ENCODE data around the gene PSMB4. TPM values are rescaled to one million over a fixed set of nuclear protein-coding genes. Genes with fewer than 3 reads are reported as not detected.
"Not testable (repeated sequence)": the region's sequence is repeated elsewhere in the genome, so short reads cannot be mapped to it uniquely, and the experiment has no call there.

Gene PSMB4
- total RNA-seq, 2 donors from 2014 or later = 297 to 301 TPM

GRCh38 chr1:151428068-151428467 is 28.7 kb downstream of the PSMB4 start:
- no peaks in the 10 kb centered on the region for H3K27me3 Mint-ChIP-seq (ENCODE audit: low read depth)
- DNase-seq (no peak), ATAC-seq (replicated peaks in 1 of 2) (no peak)
- H3K27ac Mint-ChIP-seq = no peak overlapping the region
- no peaks in the 10 kb centered on the region for H3K9me3 Mint-ChIP-seq
- H3K4me1 Mint-ChIP-seq (ENCODE audit: low read depth) = no peaks in the 10 kb centered on the region
- no peak overlapping the region for H3K4me3 Mint-ChIP-seq
- H3K36me3 Mint-ChIP-seq (ENCODE audit: insufficient read depth in 2 of 2) = peaks cover 7 to 30% of the 10 kb centered on the region in 2 donors

DNA sequence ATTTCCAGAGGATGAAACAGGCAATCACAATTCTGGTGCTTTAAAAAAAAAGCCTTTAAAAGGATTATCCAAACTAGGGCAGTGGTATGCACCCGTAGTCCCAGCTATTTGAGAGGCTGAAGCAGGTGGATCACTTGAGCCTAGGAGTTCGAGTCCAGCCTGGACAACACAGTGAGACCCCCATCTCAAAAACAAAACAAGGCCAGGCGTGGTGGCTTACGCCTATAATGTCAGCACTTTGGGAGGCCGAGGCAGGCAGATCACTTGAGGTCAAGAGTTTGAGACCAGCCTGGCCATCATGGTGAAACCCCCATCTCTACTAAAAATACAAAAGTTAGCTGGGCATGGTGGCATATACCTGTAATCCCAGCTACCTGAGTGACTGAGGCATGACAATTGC is 34.5 kb downstream of the PSMB4 start:
- not testable (repeated sequence) for H3K4me3 Mint-ChIP-seq; H3K27me3 Mint-ChIP-seq (ENCODE audit: low read depth); H3K27ac Mint-ChIP-seq; DNase-seq; H3K9me3 Mint-ChIP-seq; ATAC-seq (replicated peaks in 1 of 2)
- Mint-ChIP-seq H3K36me3 (ENCODE audit: insufficient read depth in 2 of 2) (peaks cover 1 to 14% of the 10 kb centered on the region in 2 donors), H3K4me1 (ENCODE audit: low read depth) (peaks cover 34% of the 10 kb centered on the region)

GRCh38 chr1:151435174-151435573 is 35.8 kb downstream of the PSMB4 start:
- Mint-ChIP-seq H3K4me3 (no peak overlapping the region), H3K27me3 (ENCODE audit: low read depth) (no peaks in the 10 kb centered on the region), H3K9me3 (no peaks in the 10 kb centered on the region), H3K27ac (peak overlapping the region; percentile 88), H3K4me1 (ENCODE audit: low read depth) (peaks cover 44% of the 10 kb centered on the region), H3K36me3 (ENCODE audit: insufficient read depth in 2 of 2) (peaks cover 1 to 8% of the 10 kb centered on the region in 2 donors)
- ATAC-seq (replicated peaks in 1 of 2) = no peak
- DNase-seq = no peak

- ATAC-seq (replicated peaks in 1 of 2) = no peak
- H3K4me3 Mint-ChIP-seq = no peak overlapping the region
Measured at GRCh38 chr1:151436985-151437384, 37.6 kb downstream of the PSMB4 start.

DNA sequence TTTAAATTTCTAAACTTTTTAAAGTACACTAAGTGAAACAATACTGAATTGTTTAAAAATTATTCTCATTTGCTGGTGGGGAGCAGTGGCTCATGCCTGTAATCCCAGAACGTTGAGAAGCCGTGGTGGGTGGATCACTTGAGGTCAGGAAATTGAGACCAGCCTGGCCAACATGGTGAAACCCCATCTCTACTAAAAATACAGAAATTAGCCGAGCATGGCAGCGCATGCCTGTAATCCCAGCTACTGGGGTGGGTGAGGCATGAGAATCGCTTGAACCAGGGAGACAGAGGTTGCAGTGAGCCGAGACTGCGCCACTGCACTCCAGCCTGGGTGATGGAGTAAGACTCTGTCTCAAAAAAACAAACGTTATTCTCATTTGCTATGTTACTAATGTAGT is 38.0 kb downstream of the PSMB4 start:
- H3K4me3 Mint-ChIP-seq; H3K27me3 Mint-ChIP-seq (ENCODE audit: low read depth); DNase-seq; H3K27ac Mint-ChIP-seq; ATAC-seq (replicated peaks in 1 of 2); H3K9me3 Mint-ChIP-seq: not testable (repeated sequence)
- peaks cover 1 to 12% of the 10 kb centered on the region in 2 donors for H3K36me3 Mint-ChIP-seq (ENCODE audit: insufficient read depth in 2 of 2)
- H3K4me1 Mint-ChIP-seq (ENCODE audit: low read depth) = peaks cover 55% of the 10 kb centered on the region

More at GRCh38 chr1:151436985-151437384, 37.6 kb downstream of the PSMB4 start:
- no peak for DNase-seq
- peaks cover 55% of the 10 kb centered on the region for H3K4me1 Mint-ChIP-seq (ENCODE audit: low read depth)
- no peak overlapping the region for H3K27ac Mint-ChIP-seq
- H3K9me3 Mint-ChIP-seq = no peaks in the 10 kb centered on the region
- H3K36me3 Mint-ChIP-seq (ENCODE audit: insufficient read depth in 2 of 2) = peaks cover 1 to 12% of the 10 kb centered on the region in 2 donors
- no peaks in the 10 kb centered on the region for H3K27me3 Mint-ChIP-seq (ENCODE audit: low read depth)

- Mint-ChIP-seq H3K27me3 (ENCODE audit: low read depth) (no peaks in the 10 kb centered on the region), H3K27ac (no peak overlapping the region), H3K4me1 (ENCODE audit: low read depth) (peaks cover 52% of the 10 kb centered on the region), H3K36me3 (ENCODE audit: insufficient read depth in 2 of 2) (peaks cover 0 to 5% of the 10 kb centered on the region in 2 donors), H3K4me3 (no peak overlapping the region), H3K9me3 (no peaks in the 10 kb centered on the region)
- peak; percentile 68 to 69 for DNase-seq
- ATAC-seq (replicated peaks in 1 of 2) = peak; percentile 95 to 96
Measured at GRCh38 chr1:151443846-151444782, 44.7 kb downstream of the PSMB4 start.

GRCh38 chr1:151444783-151445177 is 45.4 kb downstream of the PSMB4 start:
- peak overlapping the region; percentile 72 for H3K27ac Mint-ChIP-seq
- no peaks in the 10 kb centered on the region for H3K27me3 Mint-ChIP-seq (ENCODE audit: low read depth)
- peaks cover 49% of the 10 kb centered on the region for H3K4me1 Mint-ChIP-seq (ENCODE audit: low read depth)
- no peaks in the 10 kb centered on the region for H3K9me3 Mint-ChIP-seq
- ATAC-seq (replicated peaks in 1 of 2) = no peak
- H3K4me3 Mint-ChIP-seq = peak overlapping the region in 1 of 2 donors; percentile 29
- DNase-seq = no peak
- peaks cover 0 to 5% of the 10 kb centered on the region in 2 donors for H3K36me3 Mint-ChIP-seq (ENCODE audit: insufficient read depth in 2 of 2)

DNA sequence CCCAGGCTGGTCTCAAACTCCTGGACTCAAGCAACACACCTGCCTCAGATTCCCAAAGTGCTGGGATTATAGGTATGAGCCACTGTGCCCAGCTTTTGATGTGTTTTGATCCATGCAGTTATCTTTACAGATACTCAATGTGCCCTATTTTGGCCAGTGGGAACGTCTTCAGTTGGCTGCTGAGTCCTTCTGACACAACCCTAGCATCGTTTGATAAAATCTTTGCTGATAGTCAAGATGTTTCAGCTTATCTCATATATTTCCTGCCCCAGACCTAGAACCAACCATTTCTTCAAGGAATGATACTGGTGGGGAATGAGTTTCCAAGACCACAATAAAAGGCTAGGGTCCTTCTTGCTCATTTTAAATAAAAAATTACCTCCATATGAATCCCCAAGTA is 48.3 kb downstream of the PSMB4 start:
- H3K9me3 Mint-ChIP-seq = no peaks in the 10 kb centered on the region
- H3K36me3 Mint-ChIP-seq (ENCODE audit: insufficient read depth in 2 of 2) = peaks cover 0 to 1% of the 10 kb centered on the region in 2 donors
- no peak for DNase-seq
- H3K27me3 Mint-ChIP-seq (ENCODE audit: low read depth) = no peaks in the 10 kb centered on the region
- ATAC-seq (replicated peaks in 1 of 2) = no peak
- H3K4me1 Mint-ChIP-seq (ENCODE audit: low read depth) = peaks cover 45% of the 10 kb centered on the region
- peak overlapping the region; percentile 63 for H3K27ac Mint-ChIP-seq
- H3K4me3 Mint-ChIP-seq = no peak overlapping the region

Other genes starting within 250 kb of the PSMB4 start
- 10 to 100 TPM; 14.7 to 17.1 TPM for gene TNFAIP8L2, start 242.9 kb upstream of the PSMB4 start, total RNA-seq
- gene LYSMD1, start 233.7 kb upstream of the PSMB4 start, total RNA-seq = 1 to 10 TPM; 5.2 to 6.1 TPM
- 100 to 1,000 TPM in 1 of 2 donors, 10 to 100 TPM in 1; 87.1 to 103 TPM for gene SCNM1, start 233.4 kb upstream of the PSMB4 start, total RNA-seq
- gene TMOD4, start 223.6 kb upstream of the PSMB4 start, total RNA-seq = 1 to 10 TPM; 1.8 to 3.2 TPM
- 10 to 100 TPM; 77.8 to 94.1 TPM for gene VPS72, start 209.4 kb upstream of the PSMB4 start, total RNA-seq
- gene PIP5K1A, start 201.0 kb upstream of the PSMB4 start, total RNA-seq = 10 to 100 TPM; 77.5 to 80.3 TPM
- 100 to 1,000 TPM; 168 to 205 TPM for gene PSMD4, start 144.8 kb upstream of the PSMB4 start, total RNA-seq
- gene ZNF687, start 117.3 kb upstream of the PSMB4 start, total RNA-seq = 10 to 100 TPM; 39.9 to 40.3 TPM
- gene PI4KB, start 72.2 kb upstream of the PSMB4 start, total RNA-seq = 10 to 100 TPM; 64.8 to 71.4 TPM
- gene RFX5, start 52.3 kb upstream of the PSMB4 start, total RNA-seq = 10 to 100 TPM; 67.6 to 95.4 TPM
- gene SELENBP1, start 26.9 kb upstream of the PSMB4 start, total RNA-seq = not detected
- gene POGZ, start 59.9 kb downstream of the PSMB4 start, total RNA-seq = 100 to 1,000 TPM; 116 to 140 TPM
- 1 to 10 TPM in 1 of 2 donors, under 1 TPM in 1; 0.69 to 1.9 TPM for gene CGN, start 111.8 kb downstream of the PSMB4 start, total RNA-seq
- gene TUFT1, start 140.7 kb downstream of the PSMB4 start, total RNA-seq = 1 to 10 TPM; 4.3 to 4.8 TPM
- 10 to 100 TPM; 30.3 to 34.8 TPM for gene SNX27, start 212.5 kb downstream of the PSMB4 start, total RNA-seq